ENCODE data around the gene HOXA6.

Gene HOXA6

GRCh38 chr7:27161214-27161720 is 13.7 kb upstream of the HOXA6 start:
- DNase-seq (ENCODE audit: low read depth in 2 of 2) = no peak

DNA sequence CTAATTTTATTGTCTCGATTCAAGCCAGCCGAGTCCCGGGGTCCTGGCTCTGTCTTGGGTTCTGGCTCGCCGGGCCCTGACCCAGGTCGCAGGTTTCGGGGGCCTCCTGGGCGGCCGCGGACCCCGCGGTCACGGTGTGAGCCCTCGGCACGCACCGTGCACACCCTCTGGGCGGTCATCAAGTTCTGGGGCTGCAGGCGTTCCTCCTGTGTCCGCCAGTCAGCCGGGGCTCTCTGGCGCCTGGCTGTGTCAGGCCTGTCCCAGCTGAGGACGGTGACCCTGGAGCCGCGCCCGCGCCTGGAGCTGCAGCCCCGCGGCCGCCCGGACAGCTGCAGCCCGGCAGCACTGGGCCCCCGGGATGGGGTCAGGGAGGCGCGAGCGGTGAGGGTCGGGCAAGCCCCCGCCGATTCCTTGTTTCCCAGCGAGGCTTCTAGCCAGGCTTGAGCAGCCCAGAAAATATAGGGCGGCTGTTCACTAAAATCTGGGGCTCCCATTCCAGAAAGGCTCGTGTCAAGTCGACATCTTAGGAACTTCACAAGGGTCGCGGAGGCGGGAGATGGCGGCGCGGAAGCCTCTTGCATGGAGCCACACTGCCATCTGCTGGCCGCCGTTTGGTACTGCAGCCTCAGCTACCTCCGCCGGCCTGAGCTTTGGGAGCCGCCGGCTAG is 13.1 kb upstream of the HOXA6 start:
- peak; percentile 79 to 83 for DNase-seq (ENCODE audit: low read depth in 2 of 2)

DNA sequence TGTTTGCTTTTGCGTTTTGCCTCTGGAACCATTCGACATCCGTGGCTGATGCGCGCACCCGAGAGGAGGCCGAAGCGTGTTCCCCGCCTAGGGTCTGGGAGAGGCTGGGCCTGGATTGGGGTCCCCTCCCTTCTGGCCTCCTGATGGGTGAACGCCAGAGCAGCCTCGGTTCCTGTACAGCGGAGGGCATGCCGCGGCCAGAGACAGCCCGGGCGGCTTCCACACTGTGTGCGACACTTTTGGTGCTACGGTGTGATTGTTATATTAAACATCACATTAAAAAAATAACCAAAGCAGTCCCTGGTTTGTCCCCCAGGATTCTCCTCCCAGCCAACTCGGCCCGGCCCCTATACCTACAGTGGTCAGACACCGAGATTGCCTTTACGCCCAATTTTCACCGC is 12.6 kb upstream of the HOXA6 start:
- no peak for DNase-seq (ENCODE audit: low read depth in 2 of 2)

GRCh38 chr7:27159266-27160144 is 11.9 kb upstream of the HOXA6 start:
- DNase-seq (ENCODE audit: low read depth in 2 of 2) = no peak

GRCh38 chr7:27158436-27159265 is 11.1 kb upstream of the HOXA6 start:
- DNase-seq (ENCODE audit: low read depth in 2 of 2) = no peak

DNA sequence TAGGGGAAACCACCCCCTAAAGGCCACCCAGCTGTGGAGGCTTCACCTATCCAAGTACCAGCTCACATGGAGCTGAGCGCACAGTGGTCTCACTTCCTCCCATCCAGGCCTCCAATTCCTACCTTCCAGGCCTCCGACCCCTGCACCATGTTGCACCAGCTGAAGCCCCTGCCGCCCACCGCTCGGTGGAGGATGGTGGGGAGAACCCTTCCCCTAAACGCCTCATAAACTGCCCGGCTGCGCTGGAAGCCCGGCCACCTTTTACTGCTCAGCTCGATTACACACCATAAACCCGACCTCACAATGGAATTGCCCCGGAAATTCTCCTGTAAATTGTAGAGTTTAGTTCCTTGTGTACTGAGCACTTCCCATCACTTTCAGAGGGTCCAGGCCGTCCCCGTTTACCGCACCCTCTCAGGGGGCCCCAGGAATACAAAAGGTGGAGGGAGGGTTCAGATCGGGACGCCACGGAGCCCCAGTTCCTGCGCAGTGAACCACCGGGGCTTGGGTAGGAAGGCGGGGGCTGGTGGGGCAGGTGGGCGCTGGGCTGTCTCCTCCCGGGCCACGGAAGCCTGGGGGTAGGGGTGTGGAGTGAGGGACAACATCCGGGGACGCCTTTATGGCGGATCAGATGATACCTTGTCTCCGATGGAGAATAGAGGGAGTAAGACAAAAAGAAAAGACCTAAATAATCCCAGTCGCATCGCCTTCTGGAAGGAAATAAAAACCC is 10.3 kb upstream of the HOXA6 start:
- no peak for DNase-seq (ENCODE audit: low read depth in 2 of 2)

DNA sequence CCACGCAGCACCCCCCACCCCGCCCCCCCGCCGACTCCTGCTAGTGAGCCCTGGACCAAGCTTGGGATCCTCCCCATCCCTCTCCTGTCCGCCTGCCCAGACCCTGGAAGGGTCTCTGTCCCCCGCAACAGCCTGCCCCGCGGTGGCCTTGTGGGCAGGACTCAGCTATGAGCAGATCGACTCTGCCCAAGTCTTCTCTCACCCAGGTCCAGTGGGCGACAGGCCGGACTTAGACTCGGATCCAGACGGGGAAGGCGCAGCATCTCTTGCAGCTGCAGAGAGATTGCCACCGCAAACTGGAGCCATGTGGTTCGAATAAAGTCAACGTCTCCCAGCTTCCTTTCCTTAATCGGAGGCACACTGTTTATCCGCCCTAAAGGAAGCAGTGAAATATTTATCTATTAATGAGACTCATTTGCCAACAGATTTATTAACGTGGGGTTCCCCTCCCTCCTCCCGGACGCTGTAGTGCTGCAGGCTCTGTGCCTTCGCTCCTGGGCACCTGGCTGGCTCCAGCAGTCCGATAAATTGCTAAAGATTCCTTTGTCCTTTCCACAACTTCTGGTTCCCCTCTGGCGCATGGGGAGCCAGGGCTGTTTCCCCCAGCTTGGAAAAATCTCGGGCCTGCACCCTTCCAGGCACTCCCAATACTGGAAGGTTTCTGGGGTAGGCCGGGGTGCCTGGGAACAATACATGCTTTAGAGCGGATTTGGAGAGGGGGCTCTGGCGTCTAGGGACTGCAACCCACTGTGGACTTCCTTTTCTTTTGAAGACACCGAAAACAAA is 9.5 kb upstream of the HOXA6 start:
- DNase-seq (ENCODE audit: low read depth in 2 of 2) = no peak

DNA sequence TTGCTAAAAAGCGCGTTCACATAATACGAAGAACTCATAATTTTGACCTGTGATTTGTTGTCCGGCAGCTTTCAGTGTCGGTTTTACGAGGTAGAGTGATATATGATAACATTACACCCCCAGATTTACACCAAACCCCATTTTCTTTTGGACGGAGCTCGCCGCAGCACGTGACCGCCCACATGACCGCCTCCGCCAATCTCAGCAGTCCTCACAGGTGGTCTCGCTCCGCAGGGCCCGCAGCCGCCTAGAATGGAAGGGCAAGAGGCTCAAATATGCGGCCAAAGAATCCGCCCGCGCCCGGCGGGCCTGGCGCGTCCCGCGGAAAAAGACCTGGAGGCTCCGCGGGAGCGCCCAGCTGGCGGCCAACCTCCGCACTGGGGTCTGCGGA is 8.9 kb upstream of the HOXA6 start, which contains the start of gene HOXA7:
Gene HOXA7, minus strand, starts transcription at position 168 of the 391 bp plus-strand sequence. Its CDS starts 130 bp downstream, at position 38.
- DNase-seq (ENCODE audit: low read depth in 2 of 2) = no peak

DNA sequence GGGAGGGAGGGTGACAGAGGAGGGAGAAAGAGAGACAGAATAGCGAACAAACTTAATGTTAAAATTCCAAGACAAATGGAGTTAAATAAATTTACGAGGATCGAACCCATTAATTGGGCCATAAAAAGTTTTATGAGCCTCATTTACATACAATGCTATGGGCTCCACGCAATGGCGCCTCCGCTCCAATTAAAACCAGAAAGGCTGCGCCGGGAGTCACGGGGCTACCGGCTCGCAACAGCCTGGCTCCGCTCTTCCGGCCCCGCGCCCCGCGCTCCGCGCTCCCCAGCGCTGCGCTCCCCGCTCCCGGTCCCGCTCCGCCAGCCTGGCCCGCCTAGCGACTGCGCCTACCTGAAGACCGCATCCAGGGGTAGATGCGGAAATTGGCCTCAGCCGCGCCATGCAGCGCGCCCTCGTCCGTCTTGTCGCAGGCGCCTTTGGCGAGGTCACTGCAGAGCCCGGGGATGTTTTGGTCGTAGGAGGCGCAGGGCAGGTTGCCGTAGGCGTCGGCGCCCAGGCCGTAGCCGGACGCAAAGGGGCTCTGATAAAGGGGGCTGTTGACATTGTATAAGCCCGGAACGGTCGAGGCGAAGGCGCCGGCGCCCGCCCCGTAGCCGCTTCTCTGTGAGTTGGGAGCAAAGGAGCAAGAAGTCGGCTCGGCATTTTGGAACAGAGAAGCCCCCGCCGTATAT is 8.4 kb upstream of the HOXA6 start:
- DNase-seq (ENCODE audit: low read depth in 2 of 2) = no peak

GRCh38 chr7:27154901-27155815 is 7.6 kb upstream of the HOXA6 start:
- DNase-seq (ENCODE audit: low read depth in 2 of 2) = no peak

DNA sequence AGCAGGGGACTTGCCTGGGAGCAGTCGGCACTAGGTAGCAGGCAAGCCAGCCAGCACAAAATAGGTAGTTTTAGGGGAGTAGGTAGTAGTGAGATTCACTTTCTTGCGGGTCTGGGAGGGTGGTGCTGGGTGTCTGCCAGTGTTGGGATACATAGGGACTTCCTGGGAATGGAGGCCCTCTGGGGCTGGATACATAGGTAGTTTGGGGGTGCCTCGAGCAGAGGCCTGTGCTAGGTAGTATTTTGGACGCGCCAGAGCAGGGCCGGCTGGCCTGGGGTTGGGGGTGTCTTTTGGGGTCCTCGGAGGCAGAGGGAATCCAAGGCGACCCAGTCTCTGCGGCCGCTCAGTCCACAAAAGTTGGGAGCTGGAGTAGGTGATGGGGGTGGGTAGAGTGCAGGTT is 6.8 kb upstream of the HOXA6 start:
- DNase-seq (ENCODE audit: low read depth in 2 of 2) = no peak

DNA sequence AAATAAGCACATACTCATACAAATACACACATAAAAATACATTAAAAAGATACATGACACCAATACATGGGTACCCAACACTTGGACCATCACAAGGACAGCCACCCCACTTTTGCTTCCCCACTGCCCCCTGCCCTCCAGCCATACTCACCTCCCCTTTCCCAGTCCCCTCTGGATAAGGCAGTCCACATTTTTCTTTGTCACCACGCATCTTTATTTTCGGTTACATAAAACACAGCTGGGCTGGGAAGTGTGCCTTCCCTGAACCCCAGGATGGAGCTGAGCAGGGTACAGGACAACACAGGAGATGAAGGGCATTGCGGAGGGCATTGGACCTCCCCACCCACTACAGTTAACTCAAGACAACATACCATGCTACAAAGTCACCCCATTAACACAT is 6.0 kb upstream of the HOXA6 start:
- no peak for DNase-seq (ENCODE audit: low read depth in 2 of 2)

GRCh38 chr7:27152816-27153442 is 5.4 kb upstream of the HOXA6 start:
- no peak for DNase-seq (ENCODE audit: low read depth in 2 of 2)

DNA sequence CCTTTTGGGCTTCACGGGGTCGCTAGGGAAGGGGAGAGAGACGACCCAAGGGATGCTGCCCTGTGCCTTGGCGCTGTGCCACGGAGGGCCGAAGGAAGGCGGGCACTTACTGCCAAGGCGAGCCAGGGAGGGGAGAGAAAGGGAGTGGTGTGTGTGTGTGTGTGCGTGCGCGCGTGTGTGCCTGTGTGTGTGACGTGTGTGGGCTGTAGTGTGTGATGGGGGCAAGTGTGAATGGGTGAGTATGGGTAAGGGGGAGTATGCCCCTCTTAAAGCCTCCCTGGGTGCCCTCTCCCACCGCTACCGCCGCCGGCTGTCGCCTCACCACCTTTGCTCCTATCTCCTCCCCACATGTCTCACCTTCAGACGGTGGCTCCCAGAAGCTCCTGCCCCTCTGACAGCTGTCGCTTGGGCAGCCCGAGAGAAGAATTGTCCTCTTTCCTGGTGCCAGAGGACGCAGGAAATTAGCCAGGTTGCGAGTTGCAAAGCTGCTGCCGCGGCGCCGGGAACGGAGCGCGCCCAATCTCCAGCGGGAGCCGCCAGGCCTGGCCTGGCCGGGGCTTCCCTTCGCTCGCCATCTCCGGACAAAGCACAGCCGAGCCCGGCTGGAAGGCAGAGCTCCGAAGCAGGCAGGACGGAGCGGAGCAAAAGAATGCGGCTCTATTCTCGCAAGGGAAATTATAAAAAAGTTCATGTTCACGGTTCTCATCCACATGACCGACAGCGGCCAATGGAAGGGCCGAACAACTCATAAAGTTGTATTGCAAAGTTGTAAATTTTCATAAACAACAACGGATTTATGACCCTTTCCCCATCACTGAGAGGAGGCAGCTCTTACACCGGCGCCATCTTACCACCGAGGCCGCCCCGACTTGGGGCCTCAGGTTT is 4.6 kb upstream of the HOXA6 start, which contains the start of gene HOXA3:
Gene HOXA3, minus strand, starts transcription at position 653 of the 885 bp plus-strand sequence. CDS start 41,943 bp downstream, outside the sequence.
- DNase-seq (ENCODE audit: low read depth in 2 of 2) = no peak

GRCh38 chr7:27151341-27151930 is 3.9 kb upstream of the HOXA6 start:
- no peak for DNase-seq (ENCODE audit: low read depth in 2 of 2)

GRCh38 chr7:27150568-27151340 is 3.2 kb upstream of the HOXA6 start:
- DNase-seq (ENCODE audit: low read depth in 2 of 2) = no peak

Measured in stimulated activated CD8-positive, alpha-beta memory T cell treated with anti-CD3 and anti-CD28 coated beads, Interleukin-7, amount 100 ng/mL, for 1 hour (primary cell).